HG03521 (cell line): Measurements from ENCODE around the gene SNN.

Experiments
- ATAC-seq: cut with Tn5 transposase; IDR thresholded peaks from one replicate; pipeline ENCODE4 v1.9.1; 2021; ENCODE audit warnings: mild to moderate bottlenecking, moderate library complexity; ENCODE audit not compliant: unreplicated experiment

SNN gene

GRCh38 chr16:11677959-11678881, 10.0 kb downstream of the SNN start:
- no peak for ATAC-seq

GRCh38 chr16:11679250-11679649, 11.0 kb downstream of the SNN start:
- ATAC-seq = no peak

GRCh38 chr16:11679941-11680911, 12.0 kb downstream of the SNN start:
- no peak for ATAC-seq

GRCh38 chr16:11681556-11681955, 13.3 kb downstream of the SNN start:
- no peak for ATAC-seq

- ATAC-seq = peak; percentile 50
Observed at GRCh38 chr16:11681976-11682654, 13.9 kb downstream of the SNN start.

- ATAC-seq = no peak
Observed at GRCh38 chr16:11682655-11683096, 14.4 kb downstream of the SNN start.

GRCh38 chr16:11683145-11683544, 14.9 kb downstream of the SNN start:
- ATAC-seq = no peak

GRCh38 chr16:11684231-11685025, 16.2 kb downstream of the SNN start:
- no peak for ATAC-seq

- ATAC-seq = no peak
Observed at GRCh38 chr16:11685844-11686618, 17.8 kb downstream of the SNN start.

- no peak for ATAC-seq
Observed at GRCh38 chr16:11686713-11687380, 18.6 kb downstream of the SNN start.

- no peak for ATAC-seq
Observed at GRCh38 chr16:11687601-11688519, 19.6 kb downstream of the SNN start.

- ATAC-seq = no peak
Observed at GRCh38 chr16:11688520-11688886, 20.2 kb downstream of the SNN start.

- ATAC-seq = peak; percentile 80
Observed at GRCh38 chr16:11689031-11689840, 21.0 kb downstream of the SNN start.

GRCh38 chr16:11691235-11691634, 23.0 kb downstream of the SNN start:
- no peak for ATAC-seq

GRCh38 chr16:11691771-11692170, 23.5 kb downstream of the SNN start:
- ATAC-seq = no peak

GRCh38 chr16:11692171-11692570, 23.9 kb downstream of the SNN start:
- ATAC-seq = no peak

- ATAC-seq = no peak
Observed at GRCh38 chr16:11692651-11693050, 24.4 kb downstream of the SNN start.
